ENCODE data around the gene OTUB1.

GRCh38 chr11:63985812-63986155, 454 bp upstream of the OTUB1 start:
- TF ChIP-seq EZH2 (IDR thresholded peaks at IDR 0.05; ENCODE audit: low read depth): no peak
- TF ChIP-seq, protein P1, sequence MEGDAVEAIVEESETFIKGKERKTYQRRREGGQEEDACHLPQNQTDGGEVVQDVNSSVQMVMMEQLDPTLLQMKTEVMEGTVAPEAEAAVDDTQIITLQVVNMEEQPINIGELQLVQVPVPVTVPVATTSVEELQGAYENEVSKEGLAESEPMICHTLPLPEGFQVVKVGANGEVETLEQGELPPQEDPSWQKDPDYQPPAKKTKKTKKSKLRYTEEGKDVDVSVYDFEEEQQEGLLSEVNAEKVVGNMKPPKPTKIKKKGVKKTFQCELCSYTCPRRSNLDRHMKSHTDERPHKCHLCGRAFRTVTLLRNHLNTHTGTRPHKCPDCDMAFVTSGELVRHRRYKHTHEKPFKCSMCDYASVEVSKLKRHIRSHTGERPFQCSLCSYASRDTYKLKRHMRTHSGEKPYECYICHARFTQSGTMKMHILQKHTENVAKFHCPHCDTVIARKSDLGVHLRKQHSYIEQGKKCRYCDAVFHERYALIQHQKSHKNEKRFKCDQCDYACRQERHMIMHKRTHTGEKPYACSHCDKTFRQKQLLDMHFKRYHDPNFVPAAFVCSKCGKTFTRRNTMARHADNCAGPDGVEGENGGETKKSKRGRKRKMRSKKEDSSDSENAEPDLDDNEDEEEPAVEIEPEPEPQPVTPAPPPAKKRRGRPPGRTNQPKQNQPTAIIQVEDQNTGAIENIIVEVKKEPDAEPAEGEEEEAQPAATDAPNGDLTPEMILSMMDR (conservative IDR thresholded peaks at IDR 0.05): no peak
